Endothelial cell of umbilical vein (primary cell): Measurements from ENCODE around the gene CDIP1. TPM values are rescaled to one million over a fixed set of nuclear protein-coding genes. Genes with fewer than 3 reads are reported as not detected.

Experiments used
- BruUV-seq: library from RNA; stranded (reverse); fragments of 400-500 nt; replicated peaks from 2 replicates; lab custom pipeline; 2021; lab: Mats Ljungman, UMichigan
- CTCF ChIA-PET: fragments of 300-600, 350-600 bp; sonication (Branson Sonifier 250); formaldehyde crosslinking; loops from one replicate; lab custom pipeline; 2021; ENCODE audit warnings: antibody characterized with exemption, inconsistent platforms; lab: Charles Lee
- POLR2A ChIA-PET: fragments of 300-600, 350-600 bp; sonication (Branson Sonifier 250); formaldehyde crosslinking; loops from one replicate; lab custom pipeline; 2021; ENCODE audit warnings: antibody characterized with exemption, inconsistent platforms; lab: Charles Lee
- DNase-seq: peaks from one replicate; pipeline ENCODE4 v3.0.0-alpha.2; 2011; ENCODE audit warnings: low read depth, low spot score
- FAIRE-seq: peaks from 2 replicates; lab custom pipeline; 2011; peaks lifted over from hg19 to GRCh38; lab: Jason Lieb, UNC
- H2AFZ ChIP-seq: 2 replicates; pipeline ENCODE4 v1.6.0; 2012; ENCODE audit warnings: low read depth, low read length, control low read depth, inconsistent platforms
- H3K27ac ChIP-seq: 2 replicates; pipeline ENCODE4 v1.5.1; 2011; ENCODE audit warnings: low read depth, mild to moderate bottlenecking, control low read depth, low read length, moderate library complexity; ENCODE audit not compliant: insufficient read depth
- H3K27me3 ChIP-seq, 2 experiments: 2 replicates each; pipeline versions ENCODE4 v1.6.0 to v1.6.1; 2011; ENCODE audit warnings: low read length in 2 of 2, mixed read lengths in 1 of 2; ENCODE audit not compliant: control insufficient read depth in 2 of 2, insufficient read depth in 2 of 2
- H3K36me3 ChIP-seq, 2 experiments: 2 replicates in 1 of 2; 3 replicates in 1 of 2; pipeline ENCODE4 v1.5.1; 2011; ENCODE audit warnings: low read length in 2 of 2, mild to moderate bottlenecking in 1 of 2, moderate library complexity in 1 of 2; ENCODE audit not compliant: control insufficient read depth in 2 of 2, insufficient read depth in 2 of 2; ENCODE audit errors: extremely low read depth in 1 of 2
- H3K4me1 ChIP-seq: 3 replicates; pipeline ENCODE4 v1.5.1; 2011; ENCODE audit warnings: mild to moderate bottlenecking, low read length; ENCODE audit not compliant: control insufficient read depth, insufficient read depth; ENCODE audit errors: extremely low read depth
- H3K4me2 ChIP-seq: 2 replicates; pipeline ENCODE4 v1.6.1; 2011; ENCODE audit warnings: low read length, control low read depth, mixed read lengths; ENCODE audit not compliant: insufficient read depth
- H3K4me3 ChIP-seq, 3 experiments: fragments of 200-600 bp in 1 of 3; sonication (generic), shearing (Covaris generic) in 1 of 3; replicated peaks in 1 of 3; 2 replicates each; pipeline ENCODE4 v1.5.1; 2011 to 2016; ENCODE audit warnings: control low read depth in 3 of 3, low read length in 3 of 3, mild to moderate bottlenecking in 2 of 3, inconsistent platforms in 1 of 3, low read depth in 1 of 3, moderate library complexity in 1 of 3; ENCODE audit not compliant: insufficient read depth in 1 of 3
- H3K79me2 ChIP-seq: 2 replicates; pipeline ENCODE4 v1.6.0; 2012; ENCODE audit warnings: low read length, inconsistent platforms; ENCODE audit not compliant: control insufficient read depth, insufficient read depth
- H3K9ac ChIP-seq: replicated peaks from 2 replicates; pipeline ENCODE3; 2011; ENCODE audit warnings: low read length, control low read depth; ENCODE audit not compliant: insufficient read depth; ENCODE audit errors: extremely low read depth
- H3K9me1 ChIP-seq: replicated peaks from 3 replicates; pipeline ENCODE4 v1.6.0; 2011; ENCODE audit warnings: mild to moderate bottlenecking, low read length; ENCODE audit not compliant: control insufficient read depth, insufficient read depth; ENCODE audit errors: extremely low read depth
- H3K9me3 ChIP-seq: replicated peaks from 2 replicates; pipeline ENCODE4 v1.5.1; 2012; ENCODE audit warnings: low read length, inconsistent platforms; ENCODE audit not compliant: control insufficient read depth, insufficient read depth
- H4K20me1 ChIP-seq: replicated peaks from 2 replicates; pipeline ENCODE3; 2011; ENCODE audit warnings: mild to moderate bottlenecking, low read length; ENCODE audit not compliant: control insufficient read depth, insufficient read depth; ENCODE audit errors: extremely low read depth
- CTCF ChIP-seq, 2 donors: IDR thresholded peaks; 1 replicate in 1 of 2; 2 replicates in 1 of 2; pipeline ENCODE4 v1.5.1; 2011; ENCODE audit warnings: low read length in 2 of 2, mild to moderate bottlenecking in 2 of 2, moderate library complexity in 2 of 2, control low read depth in 1 of 2, inconsistent platforms in 1 of 2, low read depth in 1 of 2; ENCODE audit not compliant: insufficient read depth in 1 of 2; ENCODE audit errors: extremely low read depth in 1 of 2
- EZH2 ChIP-seq: IDR thresholded peaks from 2 replicates; pipeline ENCODE4 v1.6.1; 2012; ENCODE audit warnings: borderline replicate concordance, low read depth, mild to moderate bottlenecking, moderate library complexity, low read length, inconsistent platforms; ENCODE audit not compliant: severe bottlenecking
- FOS ChIP-seq: IDR thresholded peaks from 2 replicates; pipeline ENCODE4 v1.6.1; 2011; ENCODE audit warnings: mild to moderate bottlenecking, low read length, moderate library complexity, borderline replicate concordance; ENCODE audit not compliant: insufficient read depth
- GATA2 ChIP-seq: IDR thresholded peaks from 2 replicates; pipeline ENCODE4 v1.7.0; 2011; ENCODE audit warnings: low read depth, mild to moderate bottlenecking, moderate library complexity, mixed read lengths, low read length; ENCODE audit not compliant: insufficient read length, insufficient read depth
- JUN ChIP-seq: IDR thresholded peaks from 2 replicates; pipeline ENCODE4 v1.6.1; 2011; ENCODE audit warnings: borderline replicate concordance, low read depth; ENCODE audit not compliant: insufficient read length, insufficient read depth
- MAX ChIP-seq: IDR thresholded peaks from 2 replicates; pipeline ENCODE4 v1.6.1; 2011; ENCODE audit not compliant: insufficient read depth, insufficient read length
- MYC ChIP-seq: IDR thresholded peaks from one replicate; pipeline ENCODE4 v1.6.1; 2011; ENCODE audit warnings: mild to moderate bottlenecking, low read depth, low read length
- POLR2A ChIP-seq: IDR thresholded peaks from 2 replicates; pipeline ENCODE4 v1.6.1; 2012; ENCODE audit warnings: low read depth, mild to moderate bottlenecking, control low read depth, low read length
- POLR2AphosphoS5 ChIP-seq: IDR thresholded peaks from 2 replicates; pipeline ENCODE4 v1.6.1; 2012; ENCODE audit warnings: low read depth, mild to moderate bottlenecking, control low read depth, low read length, moderate library complexity; ENCODE audit not compliant: insufficient read depth
- dilution Hi-C: fragments of 300-500 bp; cut with MboI; formaldehyde crosslinking; loops from one replicate; pipeline ENCODE4 v1.15.0; 2019; ENCODE audit warnings: low sequenced_read_pairs; ENCODE audit not compliant: extremely low pct_ligation_motif_present
- intact Hi-C: fragments of 100-400 bp; cut with micrococcal nuclease; formaldehyde crosslinking; loops from one replicate; pipeline ENCODE4 v1.10.0; 2022
- polyA plus RNA-seq, 4 experiments: library from polyadenylated mRNA; depleted of rRNA in 3 of 4; stranded (reverse) in 3 of 4; unstranded in 1 of 4; fragments of >200 nt; gene quantifications; 2 replicates each; pipeline versions ENCODE4 v1.2.1 to v1.2.3, GENCODE V29; 2011 to 2012; ENCODE audit warnings: missing spikeins in 1 of 4
- total RNA-seq: library from RNA; stranded (reverse); gene quantifications from 2 replicates; pipeline ENCODE4 v1.2.3, GENCODE V29; 2021

CDIP1 gene
- total and polyA plus RNA-seq, 2 donors (not counting 3 experiments of a cell fraction or from before 2014, with no cell fraction given), result 33.9 to 37.4 TPM

- TF ChIP-seq MYC (no peak), MAX (no peak), EZH2 (no peak), POLR2AphosphoS5 (no peak), CTCF (IDR thresholded peaks at IDR 0.05; ENCODE audit: extremely low read depth in 1 of 2, insufficient read depth in 1 of 2, low read depth in 1 of 2, low read length in 2 of 2) (no peak), GATA2 (no peak), POLR2A (no peak), FOS (no peak), JUN (no peak)
- H3K27ac ChIP-seq, result no peak overlapping the region
- no peaks in the 10 kb centered on the region for H3K27me3 ChIP-seq
- no peaks in the 10 kb centered on the region for H3K9me1 ChIP-seq
- CTCF ChIA-PET, result interaction anchor here (1.8 to 2.7 kb wide), 2 partner anchors 20 to 51 kb away, joined by 6 to 12 read pairs; no protein-coding TSS in a partner anchor
- no peaks in the 10 kb centered on the region for H3K79me2 ChIP-seq
- H3K4me1 ChIP-seq, result peaks cover 2% of the 10 kb centered on the region
- no peak overlapping the region for H3K4me2 ChIP-seq
- no peak overlapping the region for H2AFZ ChIP-seq
- DNase-seq (peak; percentile 47), FAIRE-seq (no peak)
- intact Hi-C loops (no loop called here), dilution Hi-C loops (no loop called here)
- H3K9ac ChIP-seq, result no peak overlapping the region
- H3K36me3 ChIP-seq, result peaks cover 0 to 6% of the 10 kb centered on the region in 2 experiments
- POLR2A ChIA-PET, result no interaction called here
- H3K9me3 ChIP-seq, result no peaks in the 10 kb centered on the region
- no peak overlapping the region for H3K4me3 ChIP-seq
- BruUV-seq, result no TSS peak
- H4K20me1 ChIP-seq, result no peaks in the 10 kb centered on the region
Measured at GRCh38 chr16:4529085-4530060, 9.2 kb downstream of the CDIP1 start.
